HG02610 (cell line): ENCODE results near the gene ANP32A.
"Not testable (repeated sequence)": the region's sequence is repeated elsewhere in the genome, so short reads cannot be mapped to it uniquely, and the experiment has no call there.

Source experiments
- ATAC-seq: cut with Tn5 transposase; IDR thresholded peaks from one replicate; pipeline ENCODE4 v1.9.1; 2021; ENCODE audit warnings: mild to moderate bottlenecking, moderate library complexity; ENCODE audit not compliant: unreplicated experiment

ANP32A gene

DNA sequence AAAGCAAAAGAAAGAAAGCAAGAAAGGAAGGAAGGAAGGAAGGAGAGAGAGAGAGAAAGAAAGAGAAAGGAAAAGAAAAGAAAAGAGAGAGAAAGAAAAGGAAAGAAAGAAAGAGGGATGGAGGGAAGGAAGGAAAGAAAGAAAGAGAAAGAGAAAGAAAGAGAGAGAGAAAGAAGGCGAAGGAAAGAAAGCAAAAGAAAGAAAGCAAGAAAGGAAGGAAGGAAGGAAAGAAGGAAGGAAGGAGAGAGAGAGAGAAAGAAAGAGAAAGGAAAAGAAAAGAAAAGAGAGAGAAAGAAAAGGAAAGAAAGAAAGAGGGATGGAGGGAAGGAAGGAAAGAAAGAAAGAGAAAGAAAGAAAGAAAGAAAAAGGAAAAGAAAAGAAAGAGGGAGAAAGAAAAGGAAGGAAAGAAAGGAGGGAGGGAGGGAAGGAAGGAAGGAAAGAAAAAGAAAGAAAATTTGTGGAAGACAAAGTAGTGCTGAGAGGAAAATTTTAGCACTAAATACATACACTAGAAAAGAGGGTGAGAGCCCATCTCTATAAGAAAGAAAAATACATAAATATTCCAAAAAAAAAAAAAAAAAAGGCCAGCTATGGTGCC lies 60.6 kb downstream of the ANP32A start:
- not testable (repeated sequence) for ATAC-seq

DNA sequence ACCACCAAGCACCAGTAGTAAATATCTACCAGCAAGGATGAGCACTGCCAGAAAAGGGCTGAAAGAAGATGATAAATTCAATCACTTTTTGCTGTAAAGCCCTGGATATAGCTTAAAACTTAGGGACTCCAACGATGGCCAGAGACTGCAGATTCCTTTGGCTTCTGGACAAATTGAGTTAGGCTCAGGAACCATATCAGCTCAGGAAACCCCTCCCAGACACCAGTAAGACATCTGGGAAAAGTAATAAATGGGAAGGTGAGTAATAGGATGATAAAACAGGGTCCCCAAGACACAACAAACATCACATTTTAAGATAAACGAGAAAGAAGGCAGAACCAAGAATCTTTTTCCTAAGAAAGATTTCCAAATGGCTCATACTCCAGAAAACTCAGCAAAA lies 65.0 kb downstream of the ANP32A start:
- ATAC-seq = no peak

DNA sequence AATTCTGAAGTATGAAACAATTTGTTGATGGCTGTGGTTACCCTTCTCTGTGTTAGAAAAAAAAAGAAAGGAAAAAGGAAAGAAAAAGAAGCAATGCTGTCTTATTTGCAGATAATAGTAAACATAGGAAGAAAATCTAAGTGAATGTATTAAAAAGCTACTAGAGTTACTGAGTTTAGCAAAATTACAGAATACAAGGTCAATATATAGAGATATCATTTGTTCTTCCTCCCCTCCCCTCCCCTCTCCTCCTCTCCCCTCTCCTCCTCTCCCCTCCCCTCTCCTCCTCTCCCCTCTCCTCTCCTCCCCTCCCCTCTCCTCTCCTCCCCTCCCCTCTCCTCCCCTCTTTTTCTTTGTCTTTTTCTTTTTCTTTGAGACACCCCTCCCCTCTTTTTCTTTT lies 69.1 kb downstream of the ANP32A start:
- ATAC-seq = no peak

DNA sequence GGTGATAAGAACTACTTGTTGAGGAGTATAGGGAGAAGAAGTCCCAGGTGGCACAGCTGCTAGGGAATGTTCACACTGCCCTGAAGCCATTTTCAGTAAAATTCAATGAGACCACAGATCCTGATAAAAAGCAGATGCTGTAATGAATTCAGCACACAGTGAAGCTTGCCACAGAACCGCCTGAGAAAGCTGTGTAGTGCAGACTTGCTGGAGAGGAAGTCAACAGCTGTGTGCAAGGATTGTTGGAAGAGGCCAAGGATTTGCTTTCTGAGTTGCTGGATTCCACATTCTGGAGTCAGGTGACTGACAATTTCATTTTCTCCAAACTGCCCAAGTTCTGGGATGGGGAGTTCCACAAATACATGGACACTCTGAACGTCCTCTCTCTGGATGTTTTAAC lies 70.9 kb downstream of the ANP32A start:
- ATAC-seq = no peak

DNA sequence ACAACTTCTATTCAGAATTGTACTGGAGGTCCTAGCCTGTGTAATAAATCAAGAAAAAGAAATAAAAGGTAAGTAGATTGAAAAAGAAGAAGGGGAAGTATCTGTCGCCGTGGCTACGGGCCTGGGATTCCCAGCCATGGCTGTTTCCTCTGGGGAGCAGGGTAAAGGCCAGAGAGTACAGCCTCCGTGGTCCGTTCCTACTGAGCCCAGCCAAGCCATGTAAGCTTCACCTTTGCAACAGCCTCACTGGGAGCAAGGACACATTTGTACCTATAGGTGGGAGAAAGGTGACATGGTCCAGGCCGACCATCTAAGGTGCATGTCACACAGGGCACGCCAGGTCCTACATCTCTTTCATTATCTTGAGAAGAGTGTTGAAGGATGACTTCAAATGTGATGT lies 71.3 kb downstream of the ANP32A start:
- no peak for ATAC-seq

DNA sequence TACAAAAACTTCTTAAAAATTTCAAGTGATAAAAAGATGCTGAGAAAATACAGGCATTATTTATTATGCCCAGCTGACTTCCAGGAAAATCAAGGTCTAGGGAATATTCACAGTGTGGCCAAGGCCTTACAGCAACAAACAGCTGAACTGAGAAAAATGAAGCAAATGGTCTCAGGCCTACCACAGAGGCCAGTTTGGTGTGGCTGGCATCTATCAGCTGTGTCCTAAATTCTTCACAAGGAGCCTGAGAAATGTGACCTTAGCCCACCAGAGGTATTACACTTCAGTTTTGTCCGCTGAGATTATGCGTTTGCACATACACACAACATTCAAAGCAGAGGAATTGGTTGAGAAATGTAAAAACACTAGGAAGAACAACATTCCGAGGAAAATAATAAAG lies 77.4 kb downstream of the ANP32A start:
- no peak for ATAC-seq

DNA sequence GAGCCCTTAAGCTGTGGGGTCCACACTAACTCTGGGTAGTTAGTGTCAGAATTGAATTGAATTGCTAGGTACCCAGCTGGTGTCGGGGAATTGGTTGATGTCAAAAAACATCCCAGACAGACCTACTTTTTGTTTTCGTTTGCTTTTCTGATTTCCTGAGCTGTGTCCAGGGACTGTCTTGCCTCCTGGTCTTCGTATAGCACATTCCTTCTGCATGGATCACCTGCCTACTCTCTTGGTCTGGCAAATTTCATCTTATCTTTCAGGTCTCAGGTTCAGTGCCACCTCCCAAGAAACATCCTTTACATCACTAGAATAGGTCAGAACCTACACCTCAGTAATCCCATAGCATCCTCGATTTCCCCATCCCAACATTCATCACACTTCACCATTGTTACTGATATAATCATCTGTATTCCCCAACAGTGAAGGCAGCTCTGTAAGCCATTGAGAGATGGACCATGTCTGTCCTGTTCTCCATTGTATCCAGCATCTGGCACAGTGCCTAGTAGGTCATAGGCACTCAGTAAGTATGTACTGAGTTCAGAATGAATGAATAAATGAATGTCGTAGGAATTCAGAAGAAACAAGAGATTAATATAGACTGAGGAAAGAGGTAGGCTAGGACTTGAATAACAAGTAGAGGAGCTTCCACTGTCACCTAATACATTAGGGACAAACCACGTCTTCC lies 81.2 kb downstream of the ANP32A start:
- ATAC-seq = no peak

DNA sequence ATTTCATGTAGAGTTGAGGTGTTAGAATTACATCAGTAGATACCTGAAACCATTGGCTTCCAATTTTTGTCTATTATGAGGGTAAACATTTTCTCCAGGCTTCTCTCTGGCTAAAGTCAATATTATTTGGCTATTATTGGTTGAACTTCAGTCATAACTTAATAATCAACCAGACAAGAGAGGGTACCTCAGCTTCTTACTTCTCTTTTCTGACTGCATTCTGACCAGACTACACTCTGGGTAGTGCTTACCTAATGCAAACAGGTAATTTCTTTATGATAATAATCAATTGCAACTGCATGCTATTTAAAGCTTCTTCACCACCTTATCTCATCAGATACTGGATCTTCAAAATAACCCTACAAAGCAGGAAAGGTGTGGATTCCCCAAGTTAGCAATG lies 85.1 kb downstream of the ANP32A start:
- no peak for ATAC-seq

DNA sequence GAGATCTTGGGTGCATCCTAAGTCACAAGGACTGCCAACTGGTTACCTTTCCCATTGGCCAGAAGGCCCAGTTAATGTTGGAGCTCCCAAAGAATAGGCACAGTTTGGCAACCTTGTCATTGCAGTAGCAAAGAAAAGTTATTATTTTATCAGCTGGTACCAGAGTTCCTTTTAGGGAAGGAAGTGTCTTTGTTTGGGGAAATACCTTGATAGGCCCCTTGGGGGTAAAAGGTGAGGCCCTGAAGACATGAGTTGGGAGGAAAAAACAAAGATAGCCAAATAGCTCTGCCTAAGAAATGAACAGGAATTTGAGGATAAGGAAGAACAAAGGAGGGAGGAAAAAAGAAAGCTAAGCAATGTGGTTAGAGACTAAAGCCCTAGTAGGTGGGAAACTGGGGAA lies 85.8 kb downstream of the ANP32A start:
- no peak for ATAC-seq

DNA sequence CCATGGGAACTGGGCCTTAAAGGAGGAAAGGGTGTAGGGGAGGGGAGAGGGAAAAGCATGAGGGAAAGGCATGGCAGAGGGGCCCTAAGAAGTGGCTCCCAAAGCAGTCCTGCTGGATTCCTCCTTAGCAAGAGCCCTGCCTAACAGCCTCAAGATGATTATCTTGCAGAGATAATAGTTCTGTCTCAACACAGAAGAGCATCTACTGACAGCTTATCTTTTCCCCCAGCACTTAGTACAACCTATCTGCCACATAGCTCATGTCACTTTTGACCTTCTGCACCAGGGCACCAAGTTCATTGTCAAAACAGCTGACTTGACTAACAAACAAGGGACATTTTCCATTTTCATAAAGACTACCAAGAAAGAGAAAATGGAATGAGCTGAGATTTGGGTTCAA lies 86.3 kb downstream of the ANP32A start:
- no peak for ATAC-seq

DNA sequence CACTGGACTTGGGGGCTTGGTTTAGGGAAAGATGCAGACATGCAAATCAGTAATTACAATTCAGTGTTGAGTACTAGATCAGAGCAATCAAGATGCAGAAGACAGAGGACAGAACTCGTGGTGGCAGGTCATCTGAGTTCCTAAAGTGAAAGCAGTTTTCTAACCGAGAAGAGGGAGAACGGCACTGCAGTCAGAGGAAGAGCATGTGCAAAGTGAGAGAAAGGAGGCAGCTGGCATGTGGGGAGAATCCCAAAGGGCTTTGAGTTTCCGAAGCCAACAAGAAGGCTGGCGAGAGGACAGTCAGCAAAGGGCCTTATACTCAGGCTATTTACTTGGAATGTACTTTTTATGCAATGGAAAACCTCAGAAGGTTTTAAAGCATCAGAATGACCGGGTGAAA lies 87.0 kb downstream of the ANP32A start:
- no peak for ATAC-seq

DNA sequence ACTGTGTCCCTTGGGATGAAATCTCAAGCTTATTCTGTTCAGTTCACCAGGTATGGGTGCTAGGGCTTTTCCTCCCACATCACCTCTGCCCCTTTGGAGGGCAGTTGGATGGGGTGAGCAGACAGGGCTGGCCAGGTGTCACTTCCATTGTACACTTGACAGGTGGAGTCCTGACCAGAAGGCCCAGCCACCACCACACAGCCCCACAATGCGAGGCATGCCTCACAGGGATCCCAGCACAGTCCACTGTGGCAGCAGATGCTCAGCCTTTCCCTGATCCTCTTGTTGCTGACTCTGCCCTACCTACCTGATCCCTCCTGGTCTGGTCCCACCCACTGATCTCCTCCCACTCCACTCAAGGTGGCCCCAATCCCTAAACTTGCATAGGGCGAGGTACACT lies 88.2 kb downstream of the ANP32A start:
- no peak for ATAC-seq

DNA sequence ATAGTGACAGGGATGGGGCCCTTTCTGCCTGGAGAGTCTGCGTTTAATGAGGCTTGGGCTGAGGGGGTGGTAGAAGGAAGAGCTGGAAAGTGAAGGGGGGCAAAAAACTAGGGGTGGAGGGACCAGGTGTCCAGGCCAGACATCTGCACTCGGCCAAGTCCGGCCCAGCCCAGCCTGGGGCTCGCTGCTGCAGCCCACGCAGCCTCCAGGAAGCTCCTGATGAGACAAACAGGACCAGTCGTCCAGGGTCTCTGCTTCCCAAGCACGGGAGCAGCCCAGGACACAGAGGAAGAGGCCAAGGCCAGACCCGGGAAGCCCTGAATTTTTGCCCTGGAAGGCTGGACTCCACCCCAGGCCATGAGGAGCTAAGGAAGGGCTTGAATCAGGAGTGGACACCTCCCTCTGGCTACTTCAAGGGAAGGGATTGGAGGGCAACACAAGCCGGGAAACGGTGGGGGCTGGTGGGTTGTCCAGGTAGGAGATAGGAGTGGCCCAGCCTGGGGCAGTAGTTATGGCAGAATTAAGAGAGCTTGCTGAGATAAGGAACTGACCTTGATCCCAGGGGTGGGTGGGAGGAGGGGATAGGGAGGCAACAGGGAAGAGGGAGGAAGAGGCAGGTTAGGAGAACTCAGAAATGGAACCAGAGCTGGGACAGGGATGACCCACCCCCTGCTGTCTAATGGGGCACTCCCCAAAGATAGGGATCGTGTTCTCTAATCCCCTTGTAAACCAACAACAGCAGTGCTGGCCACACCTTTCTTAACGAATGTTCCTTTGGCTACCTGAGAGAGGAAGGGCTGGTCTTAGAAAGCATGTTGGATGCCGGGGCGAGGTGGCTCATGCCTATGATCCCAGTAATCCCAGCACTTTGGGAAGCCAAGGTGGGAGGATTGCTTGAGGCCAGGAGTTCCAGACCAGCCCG lies 89.5 kb downstream of the ANP32A start:
- ATAC-seq = no peak

DNA sequence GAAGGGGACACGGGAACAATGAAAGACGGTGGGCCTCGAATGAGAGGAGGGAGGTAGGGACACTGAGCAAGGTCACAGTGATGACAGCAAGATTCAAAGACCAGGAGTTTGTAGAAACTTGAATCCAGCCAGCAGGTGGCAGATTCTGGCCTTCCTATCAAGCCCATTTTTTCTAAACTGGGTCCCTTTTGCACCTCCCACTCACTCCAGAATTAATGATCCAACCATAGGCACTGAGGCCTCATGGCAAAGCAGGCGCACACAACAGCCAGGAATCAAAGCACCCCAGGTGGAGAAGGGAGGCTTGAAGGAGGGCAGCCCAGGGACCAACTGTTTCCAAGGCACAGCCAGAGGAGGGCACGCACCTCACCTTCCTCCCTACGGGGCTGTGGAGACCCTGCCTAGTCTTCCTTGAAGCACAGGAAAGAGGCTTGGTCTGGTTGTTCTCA lies 90.2 kb downstream of the ANP32A start:
- ATAC-seq = no peak

DNA sequence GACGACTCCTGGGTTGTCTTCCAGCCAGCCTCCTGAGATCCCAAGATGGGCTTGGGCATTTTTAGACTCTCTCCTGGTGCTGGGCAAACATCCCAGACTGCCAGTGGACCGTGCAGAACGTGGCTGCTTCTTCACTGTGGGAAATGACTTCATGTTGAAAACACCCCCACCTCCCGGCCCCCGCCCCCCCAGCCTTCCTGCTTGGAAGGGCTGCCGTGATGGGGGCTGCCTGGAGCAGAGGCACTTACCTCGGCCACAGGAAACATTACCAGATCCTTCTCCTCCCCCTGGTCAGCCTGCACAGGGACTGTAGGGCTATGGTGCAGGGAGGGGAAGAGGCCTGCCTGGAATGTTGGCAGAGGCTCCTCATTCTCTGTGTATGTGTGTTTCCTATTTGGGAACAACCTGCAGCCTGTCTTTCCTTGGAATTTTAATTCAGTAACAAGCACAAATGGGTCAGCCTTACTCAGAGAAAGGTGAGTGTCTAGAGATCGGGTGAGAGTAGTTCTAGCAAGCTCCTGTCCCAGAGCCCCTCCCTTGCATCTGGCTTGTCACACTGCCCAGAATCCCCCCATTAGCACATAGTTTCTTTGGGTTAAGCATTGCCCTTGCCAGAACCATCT lies 90.8 kb downstream of the ANP32A start:
- ATAC-seq = no peak
